ENCODE data around the gene MYL6B. TPM values are rescaled to one million over a fixed set of nuclear protein-coding genes. Genes with fewer than 3 reads are reported as not detected.

Gene MYL6B
- total RNA-seq, 2 experiments from 2014 or later: 56.6 to 77.6 TPM

DNA sequence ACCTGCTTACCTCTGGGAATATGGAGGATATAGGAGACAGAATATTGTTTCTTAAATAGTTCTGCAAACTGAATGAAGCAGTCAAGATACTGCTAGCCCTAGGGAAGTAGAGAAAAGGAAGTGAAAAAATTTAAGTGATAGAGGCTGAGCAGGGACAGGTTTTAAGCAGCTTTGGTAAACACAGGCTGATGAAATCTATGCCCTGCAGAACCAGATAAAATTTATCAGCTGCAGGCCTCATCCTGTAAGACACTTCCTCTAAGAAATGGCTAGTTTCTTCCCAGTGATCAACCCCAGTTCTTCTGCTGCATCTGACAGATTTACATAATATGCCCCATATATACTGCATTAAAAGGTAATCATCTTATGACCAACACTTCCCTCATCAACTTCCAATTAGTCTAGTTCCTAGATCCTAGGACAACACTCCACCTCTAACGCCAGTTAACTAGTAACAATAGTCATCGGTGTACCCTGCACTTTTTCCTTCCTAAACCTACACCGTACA, 25.6 kb upstream of the MYL6B start:
- Histone ChIP-seq H3K4me3 (ENCODE audit: low read depth, low read length, poor library complexity, severe bottlenecking) (peak overlapping the region; percentile 65), H4K20me1 (ENCODE audit: insufficient read depth, low read length) (no peaks in the 10 kb centered on the region), H3K4me1 (ENCODE audit: insufficient read depth, low read length, poor library complexity, severe bottlenecking) (peaks cover 48% of the 10 kb centered on the region), H3K36me3 (ENCODE audit: insufficient read depth, low read length) (peaks cover 26% of the 10 kb centered on the region), H3K4me2 (ENCODE audit: low read length) (peak overlapping the region; percentile 92), H3K9me3 (ENCODE audit: low read length) (0 out of 2 replicates have a peak, but pooled peaks cover 10% of the 10 kb centered on the region), H2AFZ (ENCODE audit: low read length) (peak overlapping the region; percentile 10; the same call in 1 of the 2 replicates), H3K27ac (ENCODE audit: low read depth, low read length, poor library complexity, severe bottlenecking) (peak overlapping the region; percentile 96), H3K79me2 (ENCODE audit: insufficient read depth, low read depth, low read length) (peaks cover 18% of the 10 kb centered on the region; the same call in 1 of the 2 replicates), H3K9me2 (ENCODE audit: insufficient read depth, low read length) (no peaks in the 10 kb centered on the region)
- TF ChIP-seq, protein P1, sequence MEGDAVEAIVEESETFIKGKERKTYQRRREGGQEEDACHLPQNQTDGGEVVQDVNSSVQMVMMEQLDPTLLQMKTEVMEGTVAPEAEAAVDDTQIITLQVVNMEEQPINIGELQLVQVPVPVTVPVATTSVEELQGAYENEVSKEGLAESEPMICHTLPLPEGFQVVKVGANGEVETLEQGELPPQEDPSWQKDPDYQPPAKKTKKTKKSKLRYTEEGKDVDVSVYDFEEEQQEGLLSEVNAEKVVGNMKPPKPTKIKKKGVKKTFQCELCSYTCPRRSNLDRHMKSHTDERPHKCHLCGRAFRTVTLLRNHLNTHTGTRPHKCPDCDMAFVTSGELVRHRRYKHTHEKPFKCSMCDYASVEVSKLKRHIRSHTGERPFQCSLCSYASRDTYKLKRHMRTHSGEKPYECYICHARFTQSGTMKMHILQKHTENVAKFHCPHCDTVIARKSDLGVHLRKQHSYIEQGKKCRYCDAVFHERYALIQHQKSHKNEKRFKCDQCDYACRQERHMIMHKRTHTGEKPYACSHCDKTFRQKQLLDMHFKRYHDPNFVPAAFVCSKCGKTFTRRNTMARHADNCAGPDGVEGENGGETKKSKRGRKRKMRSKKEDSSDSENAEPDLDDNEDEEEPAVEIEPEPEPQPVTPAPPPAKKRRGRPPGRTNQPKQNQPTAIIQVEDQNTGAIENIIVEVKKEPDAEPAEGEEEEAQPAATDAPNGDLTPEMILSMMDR (conservative IDR thresholded peaks at IDR 0.05; ENCODE audit: low read length): no peak
- no peak for TF ChIP-seq EZH2phosphoT487 (IDR thresholded peaks at IDR 0.05; ENCODE audit: borderline replicate concordance, low read depth, low read length)
- ChIA-PET POLR2A (interaction anchor here (1.0 to 3.8 kb wide), 5 partner anchors 24 to 93 kb away, joined by 3 to 22 read pairs (median 9); partner anchors contain the start of genes MYL6, MYL6B and SMARCC2), CTCF (ENCODE audit: unreplicated experiment) (interaction anchor here (0.6 to 1.5 kb wide), 3 partner anchors 8 to 379 kb away, joined by 3 to 5 read pairs (median 5); partner anchors contain the start of gene ZC3H10)
- intact Hi-C loops (cut with micrococcal nuclease; ENCODE audit: unreplicated experiment): loop anchor here (1.0 to 5.0 kb wide), 6 partner anchors 8 to 321 kb away; partner anchors contain the start of genes MYL6, MYL6B, NABP2 and SMARCC2
- BruUV-seq (replicated peaks): no TSS peak
- DNase-seq (ENCODE audit: low spot score): peak; percentile 83

DNA sequence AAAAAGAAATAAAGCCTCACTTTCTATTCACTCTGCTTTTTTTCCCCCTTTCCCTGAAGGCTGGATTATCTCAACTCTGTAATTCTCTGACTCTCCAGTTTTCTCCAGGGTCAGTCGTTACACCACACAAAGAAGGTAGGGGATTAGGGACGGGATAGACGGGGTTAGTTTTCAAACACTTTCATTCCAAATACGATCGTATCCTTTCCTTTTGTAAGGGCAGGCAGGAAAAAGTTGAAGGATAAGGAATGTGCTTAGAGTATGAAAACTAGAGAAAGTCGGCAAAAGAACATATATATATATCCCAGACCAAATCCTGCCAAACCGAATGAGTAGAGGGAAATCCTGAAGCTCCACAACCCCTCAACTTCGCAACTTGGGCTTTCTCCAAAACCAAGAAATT, 24.9 kb upstream of the MYL6B start:
- no peak for DNase-seq (ENCODE audit: low spot score)
- H2AFZ ChIP-seq (ENCODE audit: low read length): peak overlapping the region; percentile 31; the same call in 1 of the 2 replicates
- TSS peak; percentile 96 for BruUV-seq (replicated peaks)
- ChIA-PET CTCF (ENCODE audit: unreplicated experiment) (interaction anchor here (0.6 to 1.5 kb wide), 4 partner anchors 8 to 94 kb away, joined by 3 to 5 read pairs (median 3); partner anchors contain the start of genes RNF41 and ZC3H10), POLR2A (interaction anchor here (0.9 to 3.8 kb wide), 11 partner anchors 9 to 389 kb away, joined by 3 to 32 read pairs (median 5); partner anchors contain the start of genes MYL6, MYL6B, PA2G4 and RPL41)
- H3K4me3 ChIP-seq (ENCODE audit: low read depth, low read length, poor library complexity, severe bottlenecking): peak overlapping the region; percentile 65
- H3K9me2 ChIP-seq (ENCODE audit: insufficient read depth, low read length): no peaks in the 10 kb centered on the region
- H3K4me1 ChIP-seq (ENCODE audit: insufficient read depth, low read length, poor library complexity, severe bottlenecking): peaks cover 48% of the 10 kb centered on the region
- TF ChIP-seq, protein P1 (conservative IDR thresholded peaks at IDR 0.05; ENCODE audit: low read length): no peak
- TF ChIP-seq EZH2phosphoT487 (IDR thresholded peaks at IDR 0.05; ENCODE audit: borderline replicate concordance, low read depth, low read length): no peak
- H3K4me2 ChIP-seq (ENCODE audit: low read length): peak overlapping the region; percentile 92
- H3K79me2 ChIP-seq (ENCODE audit: insufficient read depth, low read depth, low read length): peaks cover 18% of the 10 kb centered on the region; the same call in 1 of the 2 replicates
- peak overlapping the region; percentile 96 for H3K27ac ChIP-seq (ENCODE audit: low read depth, low read length, poor library complexity, severe bottlenecking)
- H3K9me3 ChIP-seq (ENCODE audit: low read length): 0 out of 2 replicates have a peak, but pooled peaks cover 10% of the 10 kb centered on the region
- peaks cover 26% of the 10 kb centered on the region for H3K36me3 ChIP-seq (ENCODE audit: insufficient read depth, low read length)
- intact Hi-C loops (cut with micrococcal nuclease; ENCODE audit: unreplicated experiment): loop anchor here (5.0 kb wide), 1 partner anchor 320 kb away; the partner anchor contains the start of gene TIMELESS
- H4K20me1 ChIP-seq (ENCODE audit: insufficient read depth, low read length): no peaks in the 10 kb centered on the region
